ENCODE measurements around the gene IREB2.

- TF ChIP-seq CTCF (conservative IDR thresholded peaks at IDR 0.05; ENCODE audit: low read length) (no peak), EZH2phosphoT487 (IDR thresholded peaks at IDR 0.05; ENCODE audit: borderline replicate concordance, low read depth, low read length) (no peak)
Observed at GRCh38 chr15:78389738-78390137, 48.3 kb upstream of the IREB2 start.

Data from OCI-LY7 (cell line).